Stomach (tissue), 4 donors: ENCODE measurements around the gene CTIF.

Experiments
- EP300 ChIP-seq: sonication (generic); formaldehyde crosslinking; IDR thresholded peaks from one replicate; pipeline ENCODE4 v1.6.1; 2017; ENCODE audit warnings: antibody characterized with exemption
- POLR2A ChIP-seq, 4 donors: fragments of 450-650 bp; IDR thresholded peaks; one replicate each; pipeline ENCODE4 v1.6.1; 2016; ENCODE audit warnings: antibody characterized with exemption in 4 of 4, control low read depth in 2 of 4, mild to moderate bottlenecking in 1 of 4, moderate library complexity in 1 of 4
- TF ChIP-seq, protein P1 (sequence below), 7 experiments: fragments of 450-650 bp in 4 of 7; fragments of 200-600 bp in 3 of 7; sonication (generic) in 3 of 7; IDR thresholded peaks; one replicate each; pipeline ENCODE4 v1.5.1; 2016 to 2019; ENCODE audit warnings: antibody characterized with exemption in 7 of 7, control low read depth in 2 of 7, mild to moderate bottlenecking in 1 of 7

GRCh38 chr18:48785736-48786454 is 247.1 kb downstream of the CTIF start:
- TF ChIP-seq, protein P1, sequence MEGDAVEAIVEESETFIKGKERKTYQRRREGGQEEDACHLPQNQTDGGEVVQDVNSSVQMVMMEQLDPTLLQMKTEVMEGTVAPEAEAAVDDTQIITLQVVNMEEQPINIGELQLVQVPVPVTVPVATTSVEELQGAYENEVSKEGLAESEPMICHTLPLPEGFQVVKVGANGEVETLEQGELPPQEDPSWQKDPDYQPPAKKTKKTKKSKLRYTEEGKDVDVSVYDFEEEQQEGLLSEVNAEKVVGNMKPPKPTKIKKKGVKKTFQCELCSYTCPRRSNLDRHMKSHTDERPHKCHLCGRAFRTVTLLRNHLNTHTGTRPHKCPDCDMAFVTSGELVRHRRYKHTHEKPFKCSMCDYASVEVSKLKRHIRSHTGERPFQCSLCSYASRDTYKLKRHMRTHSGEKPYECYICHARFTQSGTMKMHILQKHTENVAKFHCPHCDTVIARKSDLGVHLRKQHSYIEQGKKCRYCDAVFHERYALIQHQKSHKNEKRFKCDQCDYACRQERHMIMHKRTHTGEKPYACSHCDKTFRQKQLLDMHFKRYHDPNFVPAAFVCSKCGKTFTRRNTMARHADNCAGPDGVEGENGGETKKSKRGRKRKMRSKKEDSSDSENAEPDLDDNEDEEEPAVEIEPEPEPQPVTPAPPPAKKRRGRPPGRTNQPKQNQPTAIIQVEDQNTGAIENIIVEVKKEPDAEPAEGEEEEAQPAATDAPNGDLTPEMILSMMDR (IDR thresholded peaks at IDR 0.05): no peak
- TF ChIP-seq POLR2A (IDR thresholded peaks at IDR 0.05): no peak
- no peak for TF ChIP-seq EP300
